ENCODE results near the gene ZNF598. TPM values are rescaled to one million over a fixed set of nuclear protein-coding genes. Genes with fewer than 3 reads are reported as not detected.

The ZNF598 gene
- total and polyA plus RNA-seq, 2 of the 13 experiments (the other 11 are each of a cell fraction or from before 2014, with no cell fraction given): 13.5 to 14.2 TPM

DNA sequence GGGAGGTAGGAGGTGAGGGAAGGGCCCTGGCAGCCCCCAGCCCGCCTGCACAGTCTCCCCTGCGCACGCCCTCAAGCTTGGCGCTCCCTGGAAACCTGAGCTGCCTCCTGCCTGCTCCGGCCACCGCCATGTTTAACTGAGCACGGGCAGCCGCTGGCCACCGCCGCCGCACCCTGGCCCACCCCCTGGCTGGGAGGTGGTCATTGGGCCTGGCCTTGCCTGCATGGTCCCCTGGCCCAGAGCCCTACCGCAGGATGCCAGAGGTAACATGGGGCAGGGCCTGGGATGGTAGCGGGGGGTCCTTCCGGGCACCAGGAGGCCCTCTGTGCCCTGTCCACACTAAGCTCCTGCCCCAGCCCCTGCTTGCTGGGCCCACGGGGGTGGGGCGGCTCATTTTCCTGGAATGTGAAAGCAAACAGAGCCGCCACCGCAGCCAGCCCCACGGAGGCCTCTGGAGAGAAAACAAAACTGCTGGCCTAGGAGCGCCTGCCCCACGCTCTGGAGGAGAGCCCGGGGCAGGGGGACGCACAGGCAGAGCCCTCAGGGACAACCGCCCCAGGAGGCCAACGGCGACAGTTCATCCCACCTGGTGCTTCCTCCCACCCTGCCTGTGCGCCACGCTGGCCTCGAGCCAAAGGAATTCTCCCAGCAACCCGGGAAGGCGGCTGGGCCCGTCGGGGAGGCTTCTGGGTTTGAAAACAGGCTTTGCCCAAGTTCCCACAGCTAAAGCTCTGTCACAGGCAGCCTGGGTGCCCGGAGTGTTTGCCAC is 26.0 kb upstream of the ZNF598 start (continued):
- TF ChIP-seq, protein P1, sequence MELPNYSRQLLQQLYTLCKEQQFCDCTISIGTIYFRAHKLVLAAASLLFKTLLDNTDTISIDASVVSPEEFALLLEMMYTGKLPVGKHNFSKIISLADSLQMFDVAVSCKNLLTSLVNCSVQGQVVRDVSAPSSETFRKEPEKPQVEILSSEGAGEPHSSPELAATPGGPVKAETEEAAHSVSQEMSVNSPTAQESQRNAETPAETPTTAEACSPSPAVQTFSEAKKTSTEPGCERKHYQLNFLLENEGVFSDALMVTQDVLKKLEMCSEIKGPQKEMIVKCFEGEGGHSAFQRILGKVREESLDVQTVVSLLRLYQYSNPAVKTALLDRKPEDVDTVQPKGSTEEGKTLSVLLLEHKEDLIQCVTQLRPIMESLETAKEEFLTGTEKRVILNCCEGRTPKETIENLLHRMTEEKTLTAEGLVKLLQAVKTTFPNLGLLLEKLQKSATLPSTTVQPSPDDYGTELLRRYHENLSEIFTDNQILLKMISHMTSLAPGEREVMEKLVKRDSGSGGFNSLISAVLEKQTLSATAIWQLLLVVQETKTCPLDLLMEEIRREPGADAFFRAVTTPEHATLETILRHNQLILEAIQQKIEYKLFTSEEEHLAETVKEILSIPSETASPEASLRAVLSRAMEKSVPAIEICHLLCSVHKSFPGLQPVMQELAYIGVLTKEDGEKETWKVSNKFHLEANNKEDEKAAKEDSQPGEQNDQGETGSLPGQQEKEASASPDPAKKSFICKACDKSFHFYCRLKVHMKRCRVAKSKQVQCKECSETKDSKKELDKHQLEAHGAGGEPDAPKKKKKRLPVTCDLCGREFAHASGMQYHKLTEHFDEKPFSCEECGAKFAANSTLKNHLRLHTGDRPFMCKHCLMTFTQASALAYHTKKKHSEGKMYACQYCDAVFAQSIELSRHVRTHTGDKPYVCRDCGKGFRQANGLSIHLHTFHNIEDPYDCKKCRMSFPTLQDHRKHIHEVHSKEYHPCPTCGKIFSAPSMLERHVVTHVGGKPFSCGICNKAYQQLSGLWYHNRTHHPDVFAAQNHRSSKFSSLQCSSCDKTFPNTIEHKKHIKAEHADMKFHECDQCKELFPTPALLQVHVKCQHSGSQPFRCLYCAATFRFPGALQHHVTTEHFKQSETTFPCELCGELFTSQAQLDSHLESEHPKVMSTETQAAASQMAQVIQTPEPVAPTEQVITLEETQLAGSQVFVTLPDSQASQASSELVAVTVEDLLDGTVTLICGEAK (IDR thresholded peaks at IDR 0.05): no peak
- TF ChIP-seq, protein P1 (CRISPR knock-in tag; IDR thresholded peaks at IDR 0.05): peak; percentile 56
- TF ChIP-seq KDM4B (CRISPR knock-in tag; IDR thresholded peaks at IDR 0.05) (no peak), ZNF850 (CRISPR knock-in tag; conservative IDR thresholded peaks at IDR 0.05) (no peak), ZNF569 (CRISPR knock-in tag; IDR thresholded peaks at IDR 0.05; ENCODE audit: borderline replicate concordance) (no peak), NONO (IDR thresholded peaks at IDR 0.05) (no peak), NONO (CRISPR knock-in tag; conservative IDR thresholded peaks at IDR 0.05) (peak; percentile 21; the same call in 1 of the 2 replicates), ZNF367 (CRISPR knock-in tag; IDR thresholded peaks at IDR 0.05; ENCODE audit: borderline replicate concordance) (0 out of 2 replicates have a peak, but pooled peaks have one; percentile 38), ARNTL (CRISPR knock-in tag; IDR thresholded peaks at IDR 0.05) (no peak), HNRNPLL (IDR thresholded peaks at IDR 0.05; ENCODE audit: low read depth, low read length, poor library complexity, severe bottlenecking) (peak; percentile 67), ZNF530 (CRISPR knock-in tag; IDR thresholded peaks at IDR 0.05; ENCODE audit: low read depth) (0 out of 2 replicates have a peak, but pooled peaks have one; percentile 36)
- TF ChIP-seq, protein P2, sequence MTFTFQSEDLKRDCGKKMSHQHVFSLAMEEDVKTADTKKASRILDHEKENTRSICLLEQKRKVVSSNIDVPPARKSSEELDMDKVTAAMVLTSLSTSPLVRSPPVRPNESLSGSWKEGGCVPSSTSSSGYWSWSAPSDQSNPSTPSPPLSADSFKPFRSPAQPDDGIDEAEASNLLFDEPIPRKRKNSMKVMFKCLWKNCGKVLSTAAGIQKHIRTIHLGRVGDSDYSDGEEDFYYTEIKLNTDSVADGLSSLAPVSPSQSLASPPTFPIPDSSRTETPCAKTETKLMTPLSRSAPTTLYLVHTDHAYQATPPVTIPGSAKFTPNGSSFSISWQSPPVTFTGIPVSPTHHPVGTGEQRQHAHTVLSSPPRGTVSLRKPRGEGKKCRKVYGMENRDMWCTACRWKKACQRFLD (CRISPR knock-in tag; IDR thresholded peaks at IDR 0.05; ENCODE audit: borderline replicate concordance): no peak
- TF ChIP-seq, protein P3, sequence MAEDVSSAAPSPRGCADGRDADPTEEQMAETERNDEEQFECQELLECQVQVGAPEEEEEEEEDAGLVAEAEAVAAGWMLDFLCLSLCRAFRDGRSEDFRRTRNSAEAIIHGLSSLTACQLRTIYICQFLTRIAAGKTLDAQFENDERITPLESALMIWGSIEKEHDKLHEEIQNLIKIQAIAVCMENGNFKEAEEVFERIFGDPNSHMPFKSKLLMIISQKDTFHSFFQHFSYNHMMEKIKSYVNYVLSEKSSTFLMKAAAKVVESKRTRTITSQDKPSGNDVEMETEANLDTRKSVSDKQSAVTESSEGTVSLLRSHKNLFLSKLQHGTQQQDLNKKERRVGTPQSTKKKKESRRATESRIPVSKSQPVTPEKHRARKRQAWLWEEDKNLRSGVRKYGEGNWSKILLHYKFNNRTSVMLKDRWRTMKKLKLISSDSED (CRISPR knock-in tag; IDR thresholded peaks at IDR 0.05): peak; percentile 90; the same call in 1 of the 2 replicates
- TF ChIP-seq, protein P4, sequence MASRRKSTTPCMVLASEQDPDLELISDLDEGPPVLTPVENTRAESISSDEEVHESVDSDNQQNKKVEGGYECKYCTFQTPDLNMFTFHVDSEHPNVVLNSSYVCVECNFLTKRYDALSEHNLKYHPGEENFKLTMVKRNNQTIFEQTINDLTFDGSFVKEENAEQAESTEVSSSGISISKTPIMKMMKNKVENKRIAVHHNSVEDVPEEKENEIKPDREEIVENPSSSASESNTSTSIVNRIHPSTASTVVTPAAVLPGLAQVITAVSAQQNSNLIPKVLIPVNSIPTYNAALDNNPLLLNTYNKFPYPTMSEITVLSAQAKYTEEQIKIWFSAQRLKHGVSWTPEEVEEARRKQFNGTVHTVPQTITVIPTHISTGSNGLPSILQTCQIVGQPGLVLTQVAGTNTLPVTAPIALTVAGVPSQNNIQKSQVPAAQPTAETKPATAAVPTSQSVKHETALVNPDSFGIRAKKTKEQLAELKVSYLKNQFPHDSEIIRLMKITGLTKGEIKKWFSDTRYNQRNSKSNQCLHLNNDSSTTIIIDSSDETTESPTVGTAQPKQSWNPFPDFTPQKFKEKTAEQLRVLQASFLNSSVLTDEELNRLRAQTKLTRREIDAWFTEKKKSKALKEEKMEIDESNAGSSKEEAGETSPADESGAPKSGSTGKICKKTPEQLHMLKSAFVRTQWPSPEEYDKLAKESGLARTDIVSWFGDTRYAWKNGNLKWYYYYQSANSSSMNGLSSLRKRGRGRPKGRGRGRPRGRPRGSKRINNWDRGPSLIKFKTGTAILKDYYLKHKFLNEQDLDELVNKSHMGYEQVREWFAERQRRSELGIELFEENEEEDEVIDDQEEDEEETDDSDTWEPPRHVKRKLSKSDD (CRISPR knock-in tag; IDR thresholded peaks at IDR 0.05; ENCODE audit: low read depth): 0 out of 2 replicates have a peak, but pooled peaks have one; percentile 80

Data from HepG2 (cell line).